BJ (cell line): ENCODE results near the gene OR8G5. TPM values are rescaled to one million over a fixed set of nuclear protein-coding genes. Genes with fewer than 3 reads are reported as not detected.
"Not testable (repeated sequence)": the region's sequence is repeated elsewhere in the genome, so short reads cannot be mapped to it uniquely, and the experiment has no call there.

Experiments used
- CTCF ChIA-PET: fragments of 350-600 bp; formaldehyde crosslinking; extraction: SDS; loops from one replicate; lab custom pipeline; 2021; ENCODE audit warnings: antibody characterized with exemption, inconsistent platforms; lab: Yijun Ruan, JAX
- POLR2A ChIA-PET: fragments of 300-600 bp; sonication (Branson Sonifier 250); formaldehyde crosslinking; extraction: SDS; loops from one replicate; lab custom pipeline; 2021; ENCODE audit warnings: antibody characterized with exemption; lab: Charles Lee
- DNase-seq: peaks from one replicate; pipeline ENCODE4 v3.0.0-alpha.2; 2011; ENCODE audit warnings: low read depth
- H3K27me3 ChIP-seq: 2 replicates; pipeline ENCODE4 v1.6.0; 2011; ENCODE audit warnings: low read length; ENCODE audit not compliant: control insufficient read depth, insufficient read depth
- H3K36me3 ChIP-seq: 2 replicates; pipeline ENCODE4 v1.5.1; 2011; ENCODE audit warnings: low read length; ENCODE audit not compliant: control insufficient read depth, insufficient read depth
- H3K4me3 ChIP-seq: 2 replicates; pipeline ENCODE4 v1.5.1; 2011; ENCODE audit warnings: low read depth, mild to moderate bottlenecking, control low read depth, low read length
- CTCF ChIP-seq: IDR thresholded peaks from 2 replicates; pipeline ENCODE4 v1.5.1; 2011; ENCODE audit warnings: low read depth, mild to moderate bottlenecking, control low read depth, inconsistent platforms, low read length, moderate library complexity; ENCODE audit not compliant: insufficient read depth
- polyA plus RNA-seq: library from polyadenylated mRNA; depleted of rRNA; stranded (reverse); fragments of >200 nt; gene quantifications from 2 replicates; pipeline ENCODE4 v1.2.3, GENCODE V29; 2011

The OR8G5 gene
- polyA plus RNA-seq, 1 experiment: not detected

GRCh38 chr11:124214027-124214426 lies 42.1 kb upstream of the OR8G5 start:
- POLR2A ChIA-PET: no interaction called here
- Histone ChIP-seq H3K27me3 (no peaks in the 10 kb centered on the region), H3K4me3 (no peak overlapping the region), H3K36me3 (no peaks in the 10 kb centered on the region)
- no peak for DNase-seq
- CTCF ChIA-PET: no interaction called here
- no peak for TF ChIP-seq CTCF

- H3K4me3 ChIP-seq: no peak overlapping the region
- no peak for TF ChIP-seq CTCF
- H3K36me3 ChIP-seq: no peaks in the 10 kb centered on the region
- CTCF ChIA-PET: no interaction called here
- H3K27me3 ChIP-seq: no peaks in the 10 kb centered on the region
- DNase-seq: no peak
- POLR2A ChIA-PET: no interaction called here
Measured at GRCh38 chr11:124219126-124219525, 37.0 kb upstream of the OR8G5 start.

- Histone ChIP-seq H3K36me3 (no peaks in the 10 kb centered on the region), H3K27me3 (no peaks in the 10 kb centered on the region), H3K4me3 (no peak overlapping the region)
- CTCF ChIA-PET: no interaction called here
- TF ChIP-seq CTCF: no peak
- POLR2A ChIA-PET: no interaction called here
- DNase-seq: no peak
Measured at GRCh38 chr11:124222407-124222806, 33.8 kb upstream of the OR8G5 start.

GRCh38 chr11:124224618-124225423 lies 31.4 kb upstream of the OR8G5 start:
- H3K27me3 ChIP-seq, H3K36me3 ChIP-seq, H3K4me3 ChIP-seq, DNase-seq, CTCF ChIA-PET, POLR2A ChIA-PET: not testable (repeated sequence)

- ChIA-PET POLR2A (no interaction called here), CTCF (no interaction called here)
- no peak for DNase-seq
- Histone ChIP-seq H3K4me3 (no peak overlapping the region), H3K36me3 (no peaks in the 10 kb centered on the region), H3K27me3 (no peaks in the 10 kb centered on the region)
- no peak for TF ChIP-seq CTCF
Measured at GRCh38 chr11:124225471-124225870, 30.7 kb upstream of the OR8G5 start.

GRCh38 chr11:124233376-124233775 lies 22.8 kb upstream of the OR8G5 start:
- Histone ChIP-seq H3K27me3 (no peaks in the 10 kb centered on the region), H3K4me3 (no peak overlapping the region), H3K36me3 (no peaks in the 10 kb centered on the region)
- ChIA-PET POLR2A (no interaction called here), CTCF (no interaction called here)
- no peak for DNase-seq
- TF ChIP-seq CTCF: no peak
